ENCODE measurements around the gene LRFN2.

The LRFN2 gene

DNA sequence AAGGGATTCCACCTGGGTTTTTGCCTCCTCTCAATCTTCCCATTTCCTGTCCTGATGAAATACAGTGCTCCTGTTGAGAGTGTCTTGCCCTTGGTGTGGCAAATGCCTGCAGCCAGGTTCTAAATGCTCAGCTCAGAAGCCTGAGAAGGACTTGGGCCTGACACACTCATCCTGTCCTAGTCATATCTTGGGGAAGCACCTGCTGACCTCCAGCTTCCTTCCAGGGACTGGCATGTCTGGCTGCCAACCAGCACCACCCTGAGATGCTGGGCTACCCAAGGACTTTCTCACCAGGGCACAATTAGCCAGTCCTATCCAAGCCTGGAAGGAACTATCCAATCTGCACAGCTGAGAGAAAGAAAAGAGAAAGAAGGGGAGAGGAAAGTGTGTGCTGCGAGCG is 43.4 kb downstream of the LRFN2 start:
- no peak for DNase-seq (ENCODE audit: low spot score)

DNA sequence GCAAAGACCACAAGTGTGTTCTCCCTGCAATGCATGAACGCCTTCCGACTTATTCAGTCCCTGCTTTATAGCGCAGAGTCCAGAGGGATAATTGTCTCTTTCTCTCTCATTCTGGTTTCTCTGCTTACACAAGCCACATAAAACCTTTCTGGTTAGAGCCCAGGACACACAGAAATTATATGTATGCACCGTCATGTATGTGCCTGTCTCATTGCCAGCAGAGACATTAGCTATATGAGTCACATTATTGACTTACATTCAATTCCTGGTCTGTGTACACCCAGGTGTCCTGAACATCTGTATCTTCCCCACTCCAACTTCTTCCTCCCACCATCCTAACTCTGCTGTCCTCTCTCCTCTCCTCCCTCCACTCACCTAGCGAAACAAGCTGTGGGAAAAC is 44.0 kb downstream of the LRFN2 start:
- DNase-seq (ENCODE audit: low spot score), result no peak

DNA sequence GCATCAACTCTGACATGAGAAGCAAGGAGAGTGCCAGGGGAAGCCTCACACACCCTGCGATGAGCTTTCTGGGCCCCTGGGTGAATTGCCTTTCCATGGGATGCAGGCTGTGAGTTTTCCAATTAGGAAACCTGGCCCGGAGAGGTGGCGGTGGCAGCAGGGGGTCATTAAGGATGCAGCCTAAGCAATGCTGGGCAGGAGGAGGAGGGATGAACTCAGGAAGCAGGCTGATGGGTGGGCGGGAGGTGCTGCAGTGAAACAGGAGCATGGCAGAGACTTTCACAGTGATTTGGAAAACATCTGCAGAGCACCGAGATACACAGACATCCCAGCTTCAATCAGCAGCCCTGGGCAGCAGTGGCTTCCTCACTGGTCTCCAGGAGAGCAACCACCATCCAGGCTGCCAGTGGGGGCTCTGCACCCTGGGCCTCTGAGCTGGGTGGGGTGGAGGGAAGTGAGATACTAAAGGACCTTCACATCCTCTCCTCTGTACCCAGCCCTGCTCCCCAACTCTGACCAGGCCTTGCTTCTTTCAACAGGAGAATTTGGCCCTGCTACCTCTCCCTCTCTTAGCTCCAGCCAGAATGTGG is 44.9 kb downstream of the LRFN2 start:
- no peak for DNase-seq (ENCODE audit: low spot score)

DNA sequence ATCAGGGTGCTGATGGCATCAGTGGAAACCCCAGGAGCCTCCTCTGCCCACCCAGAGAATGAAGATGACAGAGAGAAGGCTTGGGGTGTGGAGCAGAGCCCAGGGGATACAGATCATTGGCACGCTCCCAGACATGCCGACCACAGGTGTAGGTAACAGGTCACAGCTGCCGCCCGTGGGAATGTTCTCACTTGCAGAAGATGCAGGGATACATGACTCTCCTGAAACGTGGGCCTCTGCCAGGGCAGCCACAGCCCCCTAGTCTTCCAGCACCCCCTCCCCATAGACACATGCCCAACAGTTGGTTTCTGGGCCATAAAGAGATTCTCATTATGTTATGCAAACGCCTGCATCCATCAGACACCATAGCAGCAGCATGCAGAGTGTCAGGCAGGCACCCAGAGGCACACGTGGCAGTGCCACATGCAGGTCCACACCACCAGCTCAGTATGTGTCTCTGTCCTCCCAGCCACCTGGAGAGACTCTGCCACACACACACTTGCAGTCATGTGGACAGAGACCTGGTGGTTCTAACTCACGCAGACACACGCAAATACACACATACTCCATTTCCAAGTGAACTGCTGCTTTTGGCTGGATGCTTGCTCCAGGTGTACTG is 45.5 kb downstream of the LRFN2 start:
- no peak for DNase-seq (ENCODE audit: low spot score)

DNA sequence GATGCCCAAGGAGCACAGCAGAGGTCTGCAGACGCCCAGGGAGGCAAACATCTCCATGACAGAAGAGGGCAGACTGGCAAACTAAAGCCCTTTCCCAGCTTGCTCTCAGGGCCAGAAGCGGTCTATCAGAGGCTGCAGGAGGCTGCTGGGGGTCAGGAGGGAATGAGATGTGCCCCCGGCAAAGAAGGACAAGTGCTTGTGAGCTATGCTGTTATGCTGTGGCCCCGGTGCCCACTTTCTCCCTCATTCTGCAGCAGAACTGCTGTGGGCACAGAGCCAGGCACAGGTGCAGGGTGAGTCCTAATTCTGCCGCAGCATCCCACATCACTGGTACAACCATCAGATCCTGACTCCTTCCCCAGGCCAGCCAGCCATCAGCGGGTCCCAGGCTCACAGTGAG is 46.4 kb downstream of the LRFN2 start:
- no peak for DNase-seq (ENCODE audit: low spot score)

DNA sequence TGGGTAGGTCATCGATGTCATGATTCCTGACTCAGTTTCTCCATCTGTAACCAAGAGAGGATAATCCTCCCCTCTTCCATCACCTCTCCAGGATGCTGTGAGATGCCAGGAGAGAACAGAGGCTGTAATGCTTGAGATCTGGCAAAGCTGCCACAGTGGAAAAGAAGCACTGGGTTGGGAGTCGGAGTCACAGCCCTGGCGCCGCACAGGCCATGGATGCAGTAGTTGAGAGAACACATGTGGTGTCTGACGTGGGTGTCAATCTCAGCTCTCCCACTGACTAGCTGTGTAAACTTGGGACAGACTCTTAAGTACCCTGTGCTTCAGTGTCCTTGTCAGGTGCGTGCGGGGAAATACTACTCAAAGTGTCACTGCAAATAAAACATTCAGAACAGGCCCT is 47.3 kb downstream of the LRFN2 start:
- no peak for DNase-seq (ENCODE audit: low spot score)

DNA sequence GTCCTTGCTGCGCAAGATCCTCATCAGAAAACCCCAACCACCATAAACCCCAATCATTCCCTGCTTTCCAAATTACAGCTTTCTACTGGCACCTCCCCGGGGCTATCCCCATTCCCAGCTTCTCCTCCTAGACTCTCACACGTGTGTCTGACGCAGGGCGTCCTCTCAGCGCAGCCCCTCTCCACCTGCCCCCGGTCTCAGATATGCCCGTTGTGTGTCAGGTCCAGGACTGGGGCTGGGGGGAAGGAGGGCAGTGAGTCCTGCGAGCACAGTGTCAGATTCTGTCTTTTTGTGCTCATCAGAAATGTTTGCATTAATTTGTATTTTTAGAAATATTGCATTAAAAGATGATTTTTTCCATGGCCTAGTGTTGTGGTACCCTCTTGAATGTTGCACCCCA is 48.6 kb downstream of the LRFN2 start:
- DNase-seq (ENCODE audit: low spot score), result no peak

DNA sequence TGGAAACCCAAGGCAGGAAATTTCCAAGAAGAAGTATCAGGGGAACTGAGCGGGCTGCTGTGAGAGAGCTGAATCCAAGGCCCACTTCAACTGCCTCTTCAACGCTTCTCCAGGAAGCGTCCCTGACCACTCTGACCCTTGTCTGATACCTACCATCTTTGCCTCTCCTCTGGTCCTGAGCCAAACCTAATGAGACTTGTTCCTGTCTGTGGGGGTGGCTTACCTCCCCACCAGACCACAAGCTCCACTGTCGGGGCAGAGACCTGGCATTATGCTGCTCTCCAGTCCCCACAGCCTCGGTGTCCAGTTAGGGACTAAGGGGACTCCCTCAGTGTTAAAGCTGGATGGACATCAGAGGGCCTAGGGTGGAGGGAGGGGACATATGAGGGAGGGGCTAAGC is 49.7 kb downstream of the LRFN2 start:
- DNase-seq (ENCODE audit: low spot score), result no peak

DNA sequence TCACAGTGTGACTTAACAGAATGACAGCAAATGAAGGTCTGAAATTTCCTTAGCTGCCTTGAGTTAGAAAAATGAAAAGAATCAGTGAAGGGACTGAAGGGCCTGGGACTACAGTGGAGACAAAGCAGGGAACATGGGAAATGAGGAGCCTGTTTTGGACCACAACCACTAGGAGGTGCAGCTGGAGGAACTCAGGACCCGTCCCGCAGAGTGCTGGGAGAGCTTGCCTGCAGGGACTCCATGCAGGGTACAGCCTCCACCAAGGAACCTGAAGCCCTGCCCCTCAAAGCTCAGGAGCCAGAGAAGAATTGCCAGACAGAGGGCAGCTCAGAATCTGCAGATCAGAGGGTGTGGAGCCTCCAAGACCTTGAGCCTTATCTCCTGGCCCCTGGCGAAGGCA is 50.7 kb downstream of the LRFN2 start:
- no peak for DNase-seq (ENCODE audit: low spot score)

DNA sequence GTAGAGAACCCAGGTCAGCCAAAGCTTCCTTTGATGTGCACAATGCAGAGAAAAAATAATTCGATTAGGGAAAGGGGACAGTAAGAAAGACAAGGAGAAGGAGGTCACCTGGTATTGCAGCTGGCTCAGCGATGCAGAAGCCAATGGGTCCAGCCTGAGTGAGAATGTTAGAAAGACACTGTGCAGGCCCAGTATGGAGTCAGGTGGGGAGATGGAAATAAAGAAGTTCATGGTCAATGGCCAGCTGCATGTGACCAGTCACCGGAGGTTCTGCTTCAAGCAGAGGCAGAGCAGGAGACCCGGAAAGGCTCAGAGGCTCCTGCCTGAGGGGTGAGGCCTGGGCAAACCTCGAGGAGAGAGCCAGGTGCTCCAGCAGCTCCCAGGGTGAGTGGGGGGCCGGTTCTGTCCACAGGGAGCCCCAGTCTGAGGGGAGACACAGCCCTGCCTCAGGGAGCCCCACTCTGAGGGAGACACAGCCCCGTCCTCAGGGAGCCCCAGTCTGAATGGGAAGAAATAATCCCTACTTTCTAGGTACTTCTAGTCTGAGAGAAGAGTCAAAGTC is 51.3 kb downstream of the LRFN2 start:
- DNase-seq (ENCODE audit: low spot score), result no peak

DNA sequence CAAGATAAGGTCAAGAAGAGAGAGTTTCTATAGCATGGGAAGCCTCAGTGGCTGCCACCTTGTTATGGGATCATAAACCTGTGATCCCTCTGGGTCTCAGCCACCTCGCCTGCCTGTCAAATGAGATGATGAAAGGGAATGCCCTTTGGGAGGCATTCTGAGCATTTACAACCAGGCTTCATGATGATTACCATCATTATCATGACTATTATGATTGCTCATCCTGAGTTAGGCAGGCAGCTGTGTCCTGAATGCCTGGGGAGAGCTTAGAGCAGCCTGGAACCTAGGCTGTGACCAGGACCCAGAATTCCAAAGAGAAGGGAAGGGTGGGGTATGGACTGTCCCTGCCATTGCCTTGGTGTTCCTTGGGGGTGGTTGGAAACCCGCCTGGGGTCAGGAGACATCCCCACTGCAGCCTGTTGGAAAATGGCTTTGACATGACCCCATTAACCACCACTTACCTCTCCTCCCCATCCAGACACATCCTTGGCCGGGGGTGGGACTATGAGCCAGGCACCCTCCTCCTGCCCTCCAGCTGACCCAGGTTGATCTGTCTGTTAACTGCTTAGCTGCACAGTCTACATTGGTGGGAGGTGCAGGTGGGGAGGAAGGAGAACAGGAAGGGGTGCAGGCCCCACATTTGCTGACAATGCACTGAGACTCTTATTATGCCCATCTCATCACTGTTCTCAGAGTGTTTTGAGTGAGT is 51.9 kb downstream of the LRFN2 start:
- no peak for DNase-seq (ENCODE audit: low spot score)

DNA sequence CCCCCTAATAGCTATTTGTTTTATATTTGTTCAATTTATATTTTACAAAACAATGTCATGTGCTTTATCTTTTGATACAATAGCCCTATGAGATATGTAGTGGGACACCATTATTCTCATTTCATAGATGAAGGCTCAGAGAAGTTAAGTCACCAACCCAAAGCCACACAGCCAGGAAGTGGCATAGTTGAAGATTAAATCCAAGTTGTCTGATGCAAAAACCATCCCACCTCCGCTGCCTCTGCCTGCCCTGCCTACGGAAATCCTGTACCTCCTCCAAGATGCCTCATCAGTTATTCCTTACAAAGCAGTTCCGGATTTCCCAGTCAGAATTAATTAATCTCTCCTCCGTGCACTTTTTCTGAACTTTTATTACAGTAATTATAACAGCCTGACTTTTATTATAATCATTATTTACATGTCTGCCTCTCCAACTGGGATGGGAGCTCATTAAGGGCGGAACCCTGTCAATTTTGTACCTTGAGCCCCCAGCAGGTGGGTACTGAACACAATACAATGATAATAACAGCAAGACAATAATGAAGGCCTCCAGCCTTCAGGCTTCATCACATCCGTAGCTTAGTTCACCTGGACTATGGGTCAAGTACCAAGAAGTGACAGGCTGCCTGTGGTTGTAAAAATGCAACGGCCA is 54.7 kb downstream of the LRFN2 start:
- no peak for DNase-seq (ENCODE audit: low spot score)

DNA sequence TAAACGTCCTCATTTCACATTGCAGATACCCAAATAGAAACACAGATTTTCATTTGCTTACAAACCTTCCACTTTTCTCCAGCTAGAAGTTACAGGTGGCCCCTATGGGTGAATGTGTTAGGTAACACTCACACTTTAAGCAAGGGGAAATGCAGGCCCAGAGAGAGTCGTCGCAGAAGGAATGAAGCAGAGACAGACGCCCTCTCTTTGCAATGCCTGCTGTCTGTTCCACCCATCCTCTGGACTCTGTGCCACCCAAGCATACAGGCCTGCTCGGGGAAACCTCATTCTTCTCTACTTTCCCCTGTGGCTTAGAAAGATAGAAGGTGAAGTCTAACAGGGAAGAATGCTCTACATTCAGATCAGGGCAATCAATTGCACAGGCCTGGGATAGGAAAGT is 57.2 kb downstream of the LRFN2 start:
- no peak for DNase-seq (ENCODE audit: low spot score)

DNA sequence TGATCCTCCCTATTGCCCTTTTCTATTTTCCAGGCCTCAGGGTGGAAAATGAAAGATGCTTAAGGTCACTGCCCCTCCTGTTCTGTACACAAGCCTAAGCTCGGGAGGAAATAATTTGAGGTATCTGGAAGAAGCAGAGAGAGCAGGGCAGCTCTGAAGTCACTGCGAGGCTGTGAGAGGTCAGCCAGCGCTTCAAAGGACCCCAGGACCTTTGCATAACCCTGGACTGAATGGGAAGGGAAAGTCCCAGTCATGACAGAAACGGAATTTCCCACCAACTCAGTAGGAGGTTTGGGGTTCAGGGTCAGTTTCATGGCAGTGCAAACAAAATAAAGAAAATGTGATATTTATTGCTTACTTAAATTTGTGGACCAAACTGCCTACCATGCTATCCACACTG is 58.1 kb downstream of the LRFN2 start:
- no peak for DNase-seq (ENCODE audit: low spot score)

DNA sequence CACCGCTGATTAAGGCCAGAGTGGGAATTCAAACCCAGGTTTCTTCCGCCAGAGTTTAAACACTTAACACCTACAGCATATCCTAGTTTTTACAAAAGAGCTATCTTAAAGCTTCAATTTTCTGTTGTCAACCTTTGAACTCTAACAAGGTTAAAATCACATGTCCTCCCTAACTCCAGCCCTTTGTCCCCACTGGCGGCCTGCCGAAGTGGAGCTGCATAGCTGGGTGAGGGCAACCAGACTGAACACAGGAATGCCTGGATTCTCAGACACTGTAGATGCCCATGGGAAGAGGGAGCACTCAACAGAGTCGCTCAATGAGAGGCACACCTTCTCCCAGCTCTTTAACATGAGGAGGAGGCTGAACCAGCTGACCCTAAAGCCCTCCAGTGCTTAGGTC is 59.1 kb downstream of the LRFN2 start:
- no peak for DNase-seq (ENCODE audit: low spot score)

DNA sequence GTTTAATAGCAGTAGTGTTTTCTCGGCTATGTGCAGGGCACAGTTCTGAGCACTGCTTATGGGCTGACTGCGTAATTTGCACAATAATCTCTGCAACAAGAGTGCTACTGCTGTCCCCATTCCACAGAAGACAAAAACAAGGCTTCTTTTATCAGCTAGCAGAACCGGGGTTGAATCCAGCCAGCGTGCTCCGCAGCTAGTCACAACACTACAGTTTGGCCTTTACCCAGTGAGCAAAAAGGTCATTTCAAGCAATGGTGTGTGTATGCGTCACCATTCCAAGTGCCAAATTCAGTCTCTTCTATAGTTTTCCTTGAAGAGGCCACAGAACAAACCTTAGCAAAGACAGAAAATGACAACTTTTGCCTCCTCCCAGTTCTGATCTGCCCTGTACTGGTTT is 61.1 kb downstream of the LRFN2 start:
- DNase-seq (ENCODE audit: low spot score), result no peak

DNA sequence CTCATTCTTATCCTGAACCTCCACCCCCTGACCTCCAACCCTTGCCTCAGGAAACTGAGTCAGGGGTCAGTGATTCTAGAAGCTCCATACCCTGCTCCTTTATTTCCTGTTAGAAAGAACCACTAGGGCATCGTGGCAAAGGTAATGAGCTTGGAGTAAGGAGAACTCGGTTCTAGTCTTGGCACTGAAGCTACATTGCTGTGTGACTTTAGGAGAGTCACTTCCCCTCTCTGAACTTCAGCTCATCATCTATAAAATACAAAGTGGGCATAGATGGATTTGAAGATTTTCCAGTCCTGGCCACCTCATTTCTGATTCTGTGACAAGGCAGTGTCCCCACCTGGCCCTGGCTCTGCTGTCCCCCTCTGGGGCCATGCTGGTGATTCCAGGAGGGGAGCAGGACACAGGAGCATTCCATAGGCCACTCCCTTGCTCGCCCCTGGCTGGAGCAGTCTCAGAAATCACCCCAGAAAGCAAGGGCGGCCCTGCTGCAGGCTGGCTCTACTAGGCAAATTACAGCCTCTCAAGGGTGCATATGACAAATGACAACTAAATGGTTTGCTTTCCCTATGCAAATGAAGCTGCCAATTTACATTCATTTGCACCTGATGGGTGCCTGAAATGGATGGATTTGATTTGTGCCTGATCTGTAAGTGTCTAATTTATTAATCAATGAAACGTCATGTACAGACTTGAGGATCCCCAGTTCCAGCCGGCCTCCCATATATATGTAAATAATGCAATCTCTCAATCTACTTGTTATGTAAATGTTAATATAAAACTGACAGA is 62.2 kb downstream of the LRFN2 start:
- DNase-seq (ENCODE audit: low spot score), result no peak

DNA sequence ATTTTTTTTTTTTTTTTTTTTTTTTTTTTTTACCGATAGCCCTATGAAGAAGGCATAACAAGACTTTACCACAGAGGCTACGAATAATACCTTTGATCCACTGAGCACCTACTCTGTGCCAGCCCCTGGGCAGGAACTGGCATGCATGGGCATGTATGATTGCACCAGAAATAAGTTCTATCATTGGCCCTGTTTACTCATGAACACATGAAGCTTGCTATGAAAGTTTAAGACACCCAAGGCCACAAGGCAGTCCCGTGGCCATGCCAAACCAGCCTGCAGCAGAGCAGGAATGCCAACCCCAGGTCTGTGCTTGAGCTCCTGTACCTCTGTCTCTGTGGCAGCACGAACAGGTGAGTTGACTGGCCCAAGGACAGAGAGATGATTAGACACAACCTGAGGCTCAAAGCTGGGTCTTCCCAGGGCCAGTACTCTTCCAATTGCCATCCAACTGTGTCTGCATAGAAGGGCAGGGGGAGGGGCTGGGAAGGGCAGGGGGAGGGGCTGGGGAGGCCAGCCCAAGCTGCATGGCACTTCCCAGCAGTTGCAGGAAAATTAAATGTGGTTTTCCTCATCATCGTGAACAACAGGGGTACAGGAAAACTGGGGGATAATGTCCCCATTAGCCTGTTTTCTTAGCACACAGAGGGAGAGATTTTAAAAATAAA is 63.5 kb downstream of the LRFN2 start:
- no peak for DNase-seq (ENCODE audit: low spot score)

DNA sequence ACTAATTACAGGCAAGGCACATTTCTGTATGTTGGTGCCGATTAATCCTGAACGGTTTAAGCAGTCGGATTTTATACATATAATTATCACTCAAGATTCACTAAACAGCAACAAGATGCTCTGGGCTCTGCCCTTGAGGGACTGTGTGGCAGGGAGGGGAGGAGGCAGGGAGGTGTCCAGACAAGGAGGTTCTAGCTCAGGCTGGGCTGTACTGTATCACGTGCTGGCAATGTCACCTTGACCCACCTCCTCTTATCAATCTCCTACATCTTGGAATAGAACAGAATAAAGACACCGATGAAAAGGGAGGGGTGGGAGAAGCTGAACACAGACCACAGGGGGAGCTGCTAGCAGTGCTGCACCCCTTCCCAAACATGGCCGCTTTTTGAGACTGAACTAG is 65.7 kb downstream of the LRFN2 start:
- no peak for DNase-seq (ENCODE audit: low spot score)

DNA sequence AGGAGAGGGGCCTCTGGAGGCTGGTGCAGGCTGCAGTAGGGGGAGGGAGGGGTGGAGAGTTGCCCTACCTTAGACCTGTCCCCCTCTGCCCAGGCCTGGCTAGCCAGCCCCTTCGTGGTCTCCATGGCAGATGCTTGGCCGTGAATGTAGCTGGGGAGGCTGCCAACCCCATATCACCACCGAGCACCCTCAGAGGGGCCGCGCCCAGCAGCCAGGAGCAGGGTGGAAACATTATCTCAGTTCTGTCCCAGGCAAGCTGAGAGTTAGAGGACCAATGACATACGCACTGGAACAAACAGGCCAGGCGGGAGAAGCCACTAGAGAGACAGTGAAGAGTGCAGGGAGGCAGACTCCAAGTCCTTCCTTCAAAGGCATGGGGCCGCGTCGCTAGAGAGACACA is 66.5 kb downstream of the LRFN2 start:
- no peak for DNase-seq (ENCODE audit: low spot score)

DNA sequence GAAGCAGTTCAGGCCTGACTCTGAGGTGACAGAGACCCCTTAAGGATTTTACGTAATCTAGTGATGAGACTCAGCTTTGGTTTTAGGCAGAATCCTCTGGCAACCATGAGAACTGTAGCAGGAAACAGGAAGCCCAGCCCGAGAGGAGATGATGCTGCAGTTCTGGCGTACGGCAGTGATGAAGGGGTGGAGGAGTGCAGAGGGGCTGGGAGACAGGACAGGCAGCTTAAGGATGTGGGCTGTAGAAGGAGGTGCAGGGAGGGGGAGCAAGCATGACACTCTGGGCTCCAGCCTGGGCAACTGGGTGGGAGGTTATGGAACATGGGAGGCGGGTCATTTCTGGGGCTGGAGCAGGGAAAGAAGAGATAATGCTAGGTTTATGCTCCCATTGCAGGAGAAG is 67.1 kb downstream of the LRFN2 start:
- DNase-seq (ENCODE audit: low spot score), result no peak

DNA sequence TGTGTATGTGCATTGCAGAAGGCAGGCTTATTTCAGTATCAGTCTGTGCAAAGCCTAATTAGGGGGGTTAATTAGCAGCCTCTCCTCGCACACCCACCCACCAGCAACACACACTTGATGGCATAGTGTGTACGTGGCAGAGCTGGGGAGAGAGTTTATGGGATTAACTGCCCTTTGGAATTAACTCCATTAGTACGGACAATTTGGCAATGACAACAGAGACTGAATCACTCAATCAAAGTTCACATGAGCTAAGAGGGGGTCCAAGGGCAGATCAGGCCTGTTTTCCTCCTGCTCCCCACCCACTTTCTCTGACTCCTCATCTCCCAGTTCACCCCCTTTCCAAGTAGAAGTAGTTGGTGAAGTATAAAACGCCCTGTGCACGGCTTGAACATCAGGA is 69.5 kb downstream of the LRFN2 start:
- DNase-seq (ENCODE audit: low spot score), result no peak
